Measurements from ENCODE around the gene RRAS2. TPM values are rescaled to one million over a fixed set of nuclear protein-coding genes. Genes with fewer than 3 reads are reported as not detected.

The RRAS2 gene
- total RNA-seq, 1 experiment from 2014 or later, result 158 TPM

DNA sequence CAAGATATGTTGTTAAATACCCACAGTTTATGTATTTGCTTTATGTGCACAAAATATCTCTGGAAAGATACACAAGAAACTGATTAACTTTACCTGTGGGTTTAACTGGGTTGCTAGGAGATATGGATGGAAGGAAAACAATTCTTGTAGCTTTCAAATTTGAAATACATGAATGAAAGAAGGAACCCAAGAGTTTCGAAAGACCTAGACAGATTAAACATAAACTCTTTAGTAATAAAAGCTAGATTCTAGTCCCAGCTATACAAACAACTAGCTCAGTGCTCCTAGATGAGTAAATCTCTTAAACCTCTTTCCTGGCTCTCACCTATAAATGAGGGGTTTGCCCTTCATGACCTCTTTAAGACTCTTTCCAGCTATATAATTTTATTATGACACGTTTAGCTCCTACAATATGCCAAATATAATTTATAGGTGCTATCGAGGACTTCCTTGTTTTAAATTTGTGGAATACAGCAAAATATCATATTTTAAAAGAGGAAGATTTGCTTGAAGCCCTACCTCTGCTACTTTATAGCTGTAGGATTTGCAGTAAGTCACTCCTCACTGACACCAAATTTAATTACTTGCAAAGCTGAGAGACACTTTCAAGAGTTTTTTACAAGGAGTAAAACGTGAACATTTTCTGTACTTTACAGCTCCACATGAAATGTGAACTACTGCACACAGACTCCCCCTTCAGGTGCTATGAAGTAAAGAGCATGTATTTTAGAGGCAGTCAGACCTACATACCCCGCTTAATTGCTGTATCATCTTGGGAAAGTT is 50.7 kb downstream of the RRAS2 start:
- Histone ChIP-seq H3K23ac (ENCODE audit: insufficient read length, low read depth, low read length) (no peak overlapping the region), H3K9ac (ENCODE audit: extremely low read depth, insufficient read length, low read length) (no peak overlapping the region), H3T11ph (ENCODE audit: low read length) (no peak overlapping the region), H3K27ac (ENCODE audit: insufficient read length, low read depth, low read length) (no peak overlapping the region), H3K23me2 (ENCODE audit: insufficient read length, low read depth, low read length, poor library complexity, severe bottlenecking) (no peaks in the 10 kb centered on the region), H3K14ac (ENCODE audit: insufficient read depth, low read length) (no peak overlapping the region), H3K4me2 (ENCODE audit: insufficient read depth, insufficient read length, low read length) (no peak overlapping the region), H2BK120ac (ENCODE audit: low read depth, low read length, poor library complexity, severe bottlenecking) (no peak overlapping the region), H3K56ac (ENCODE audit: insufficient read length, low read depth, low read length) (no peak overlapping the region), H2AFZ (ENCODE audit: low read length) (no peak overlapping the region), H2BK5ac (ENCODE audit: insufficient read length, low read length) (no peak overlapping the region), H3K4ac (ENCODE audit: low read depth, low read length) (no peak overlapping the region), H2BK15ac (ENCODE audit: low read depth, low read length) (no peak overlapping the region), H3K4me1 (ENCODE audit: insufficient read depth, low read length) (peaks cover 24% of the 10 kb centered on the region; the same call in 1 of the 2 replicates), H3K9me3 (ENCODE audit: control insufficient read depth, low read depth, low read length) (no peaks in the 10 kb centered on the region), H3K27me3 (ENCODE audit: insufficient read depth, low read length) (no peaks in the 10 kb centered on the region), H3K18ac (ENCODE audit: insufficient read length, low read depth, low read length) (no peak overlapping the region), H4K5ac (ENCODE audit: insufficient read length, low read depth, low read length) (no peak overlapping the region), H4K91ac (ENCODE audit: insufficient read length, low read depth, low read length) (no peak overlapping the region), H2BK12ac (ENCODE audit: insufficient read length, low read depth, low read length) (no peak overlapping the region), H4K20me1 (ENCODE audit: control insufficient read depth, insufficient read depth, insufficient read length) (no peaks in the 10 kb centered on the region), H4K8ac (replicated peaks; ENCODE audit: insufficient read length, low read depth, low read length) (no peak overlapping the region), H2BK20ac (ENCODE audit: low read depth, low read length, poor library complexity, severe bottlenecking) (no peak overlapping the region), H3K79me1 (ENCODE audit: insufficient read depth, low read depth, low read length, poor library complexity, severe bottlenecking) (peaks cover 12% of the 10 kb centered on the region), H2AK5ac (ENCODE audit: insufficient read length, low read length) (no peak overlapping the region), H3K79me2 (ENCODE audit: insufficient read depth, low read length) (peaks cover 70% of the 10 kb centered on the region; the same call in 1 of the 2 replicates)
- H3K9me3 Mint-ChIP-seq, result no peaks in the 10 kb centered on the region
- DNase-seq, result no peak
- TF ChIP-seq, protein P1, sequence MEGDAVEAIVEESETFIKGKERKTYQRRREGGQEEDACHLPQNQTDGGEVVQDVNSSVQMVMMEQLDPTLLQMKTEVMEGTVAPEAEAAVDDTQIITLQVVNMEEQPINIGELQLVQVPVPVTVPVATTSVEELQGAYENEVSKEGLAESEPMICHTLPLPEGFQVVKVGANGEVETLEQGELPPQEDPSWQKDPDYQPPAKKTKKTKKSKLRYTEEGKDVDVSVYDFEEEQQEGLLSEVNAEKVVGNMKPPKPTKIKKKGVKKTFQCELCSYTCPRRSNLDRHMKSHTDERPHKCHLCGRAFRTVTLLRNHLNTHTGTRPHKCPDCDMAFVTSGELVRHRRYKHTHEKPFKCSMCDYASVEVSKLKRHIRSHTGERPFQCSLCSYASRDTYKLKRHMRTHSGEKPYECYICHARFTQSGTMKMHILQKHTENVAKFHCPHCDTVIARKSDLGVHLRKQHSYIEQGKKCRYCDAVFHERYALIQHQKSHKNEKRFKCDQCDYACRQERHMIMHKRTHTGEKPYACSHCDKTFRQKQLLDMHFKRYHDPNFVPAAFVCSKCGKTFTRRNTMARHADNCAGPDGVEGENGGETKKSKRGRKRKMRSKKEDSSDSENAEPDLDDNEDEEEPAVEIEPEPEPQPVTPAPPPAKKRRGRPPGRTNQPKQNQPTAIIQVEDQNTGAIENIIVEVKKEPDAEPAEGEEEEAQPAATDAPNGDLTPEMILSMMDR (conservative IDR thresholded peaks at IDR 0.05), result peak; percentile 69
- H3K27me3 Mint-ChIP-seq (ENCODE audit: low read depth), result no peaks in the 10 kb centered on the region
- peaks cover 32 to 51% of the 10 kb centered on the region in 2 experiments for H3K4me1 Mint-ChIP-seq
- WGBS (ENCODE audit: extremely low coverage, insufficient read length, low lambda C conversion rate), result no CpG with 5 or more reads among the region's 5 CpGs
- H3K4me3 Mint-ChIP-seq, result no peak overlapping the region
- H3K27ac Mint-ChIP-seq, result peak overlapping the region in 1 of 3 experiments; percentile 40; a peak in 1 of 7 replicates
- no peaks in the 10 kb centered on the region for H3K36me3 Mint-ChIP-seq (ENCODE audit: insufficient read depth in 1 of 3, low read depth in 3 of 3)

All from H9 (cell line).